ENCODE results near the gene CTTN.

CTTN gene

DNA sequence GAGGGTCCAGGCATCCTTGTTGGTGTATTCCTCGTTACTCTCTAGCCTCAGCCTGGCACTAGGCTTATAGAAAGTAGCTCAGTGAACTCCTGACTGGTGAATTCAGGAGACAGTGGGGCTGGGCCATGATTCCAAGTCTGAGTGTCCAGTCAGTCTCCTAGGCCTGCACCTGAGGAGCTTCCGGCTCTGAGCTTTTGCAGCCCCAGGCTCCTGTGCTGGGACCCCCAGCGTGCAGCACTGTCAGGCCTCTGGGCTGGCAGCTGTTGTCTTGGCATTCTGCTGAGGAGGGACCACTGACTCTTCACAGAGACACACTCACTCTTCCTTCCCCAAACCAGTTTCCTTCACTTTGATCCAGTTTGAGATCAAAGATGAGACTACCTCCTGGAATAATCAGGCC, 82.4 kb downstream of the CTTN start:
- no peak overlapping the region for H3K27ac ChIP-seq (ENCODE audit: low read depth, low read length)
- H3K4me3 ChIP-seq (ENCODE audit: low read length) = no peak overlapping the region
- H3K9me3 ChIP-seq (ENCODE audit: insufficient read depth, low read depth, low read length) = no peaks in the 10 kb centered on the region
- no peaks in the 10 kb centered on the region for H3K4me1 ChIP-seq (ENCODE audit: insufficient read depth, low read length)
- no peaks in the 10 kb centered on the region for H3K27me3 ChIP-seq (ENCODE audit: insufficient read depth, low read length)
- 94% methylated on average over 3 of the region's 3 CpGs for WGBS
- no peak overlapping the region for H3K9ac ChIP-seq (ENCODE audit: low read depth, low read length)
- no peaks in the 10 kb centered on the region for H3K36me3 ChIP-seq (ENCODE audit: insufficient read depth, low read length)

DNA sequence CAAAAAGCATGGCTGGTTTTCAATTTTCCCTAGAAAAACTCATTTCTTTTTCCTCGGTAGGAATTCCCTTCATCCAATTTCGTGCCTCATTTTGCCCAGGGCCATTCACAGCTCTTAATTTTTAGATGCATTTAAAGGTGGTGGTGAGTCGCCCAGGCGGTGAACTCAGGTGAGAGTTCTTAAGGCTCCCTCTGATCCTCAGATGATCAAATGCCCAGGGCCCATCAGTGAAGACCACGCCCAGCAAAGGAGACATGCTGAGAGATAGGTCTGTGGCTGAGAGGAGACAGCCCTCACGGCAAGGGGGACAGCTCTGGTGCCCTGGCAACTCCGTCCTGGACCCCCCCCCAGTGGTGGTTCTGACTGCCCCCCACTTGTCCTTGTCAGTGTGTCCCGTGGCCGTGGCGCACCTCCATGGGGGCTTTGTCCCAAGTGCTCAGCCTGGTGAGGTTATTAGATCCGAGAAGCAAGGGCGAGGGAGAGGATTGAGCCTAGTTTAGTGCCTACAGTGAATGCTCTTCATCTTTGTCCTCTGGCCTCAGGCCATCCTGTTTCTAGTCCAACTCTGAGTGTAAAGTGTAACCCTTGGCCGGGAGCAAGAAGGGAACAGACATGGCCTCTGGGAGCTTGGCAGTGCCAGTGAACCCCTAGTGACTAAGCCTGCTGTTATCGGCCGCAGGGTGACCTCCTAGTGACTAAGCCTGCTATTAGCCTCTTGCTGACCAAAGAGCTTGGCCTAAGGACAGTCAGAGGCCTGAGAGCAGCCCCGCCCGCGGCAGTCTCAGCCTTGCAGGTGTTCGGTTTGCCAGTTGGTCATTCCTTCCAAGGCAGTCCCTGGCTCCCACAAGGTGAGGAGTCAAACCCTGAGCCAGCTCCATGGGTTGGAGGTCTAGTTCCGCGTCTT, 83.5 kb downstream of the CTTN start:
- Histone ChIP-seq H3K27me3 (ENCODE audit: insufficient read depth, low read length) (no peaks in the 10 kb centered on the region), H3K9me3 (ENCODE audit: insufficient read depth, low read depth, low read length) (no peaks in the 10 kb centered on the region), H3K9ac (ENCODE audit: low read depth, low read length) (no peak overlapping the region), H3K36me3 (ENCODE audit: insufficient read depth, low read length) (no peaks in the 10 kb centered on the region), H3K4me1 (ENCODE audit: insufficient read depth, low read length) (no peaks in the 10 kb centered on the region), H3K27ac (ENCODE audit: low read depth, low read length) (no peak overlapping the region), H3K4me3 (ENCODE audit: low read length) (no peak overlapping the region)
- WGBS = 94% methylated on average over 21 of the region's 21 CpGs

DNA sequence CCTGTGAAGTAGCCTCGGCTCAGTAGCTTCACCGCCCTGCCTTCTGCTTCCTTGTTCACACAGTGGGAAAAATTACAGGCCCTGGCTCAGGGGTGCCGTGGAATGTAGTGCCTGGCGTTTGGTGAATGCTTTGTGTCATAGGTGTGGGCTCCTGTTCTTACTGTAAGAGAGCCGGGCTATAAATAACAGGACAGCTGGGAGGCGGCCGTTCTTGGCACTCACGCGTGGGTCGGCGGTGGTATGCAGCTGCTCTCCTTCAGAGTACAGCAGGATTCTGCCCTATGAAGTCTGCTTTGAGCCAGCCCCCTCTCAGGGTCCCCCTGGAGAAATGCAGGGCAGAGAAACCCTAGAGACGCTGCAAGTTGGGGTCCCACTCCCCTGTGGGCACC, 84.2 kb downstream of the CTTN start:
- Histone ChIP-seq H3K27me3 (ENCODE audit: insufficient read depth, low read length) (no peaks in the 10 kb centered on the region), H3K4me1 (ENCODE audit: insufficient read depth, low read length) (no peaks in the 10 kb centered on the region), H3K9me3 (ENCODE audit: insufficient read depth, low read depth, low read length) (no peaks in the 10 kb centered on the region), H3K36me3 (ENCODE audit: insufficient read depth, low read length) (no peaks in the 10 kb centered on the region), H3K27ac (ENCODE audit: low read depth, low read length) (no peak overlapping the region), H3K4me3 (ENCODE audit: low read length) (no peak overlapping the region), H3K9ac (ENCODE audit: low read depth, low read length) (no peak overlapping the region)
- 96% methylated on average over 12 of the region's 12 CpGs for WGBS

DNA sequence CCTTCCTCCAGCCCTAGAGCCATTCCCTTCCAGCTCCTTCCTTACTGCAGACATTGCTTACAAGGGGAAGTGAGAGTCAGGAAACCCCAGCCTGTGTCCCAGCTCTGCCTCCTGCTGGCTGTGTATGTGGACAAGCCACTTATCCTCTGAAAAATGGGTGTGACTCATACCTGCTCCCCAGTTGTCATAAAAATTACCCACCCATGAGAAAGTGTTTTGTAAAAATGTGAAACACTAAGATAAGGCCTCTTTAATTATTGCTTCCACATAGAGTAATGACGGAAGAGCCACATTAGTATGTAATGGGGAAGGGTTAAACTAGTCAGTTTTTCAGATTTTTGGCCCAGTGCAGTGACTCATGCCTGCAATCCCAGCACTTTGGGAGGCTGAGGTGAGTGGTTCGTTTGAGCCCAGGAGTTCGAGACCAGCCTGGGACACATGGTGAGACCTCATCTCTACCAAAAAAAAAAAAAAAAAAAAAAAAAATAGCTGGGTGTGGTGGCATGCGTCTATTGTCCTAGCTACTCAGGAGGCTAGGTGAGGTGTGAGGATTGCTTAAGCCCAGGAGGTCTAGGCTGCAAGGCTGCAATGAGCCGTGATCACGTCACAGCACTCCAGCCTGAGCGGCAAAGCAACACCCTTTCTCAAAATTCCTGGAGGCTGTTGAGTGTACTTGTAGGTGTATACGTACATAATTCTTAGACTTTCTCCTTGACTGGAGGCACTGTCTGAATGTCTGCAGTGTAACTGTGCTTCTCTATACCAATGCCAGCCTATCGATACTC, 84.9 kb downstream of the CTTN start:
- Histone ChIP-seq H3K9ac (ENCODE audit: low read depth, low read length) (no peak overlapping the region), H3K4me1 (ENCODE audit: insufficient read depth, low read length) (no peaks in the 10 kb centered on the region), H3K27ac (ENCODE audit: low read depth, low read length) (no peak overlapping the region), H3K4me3 (ENCODE audit: low read length) (no peak overlapping the region), H3K27me3 (ENCODE audit: insufficient read depth, low read length) (no peaks in the 10 kb centered on the region), H3K9me3 (ENCODE audit: insufficient read depth, low read depth, low read length) (no peaks in the 10 kb centered on the region), H3K36me3 (ENCODE audit: insufficient read depth, low read length) (no peaks in the 10 kb centered on the region; the same call in 1 of the 2 replicates)
- 90% methylated on average over 8 of the region's 9 CpGs for WGBS

DNA sequence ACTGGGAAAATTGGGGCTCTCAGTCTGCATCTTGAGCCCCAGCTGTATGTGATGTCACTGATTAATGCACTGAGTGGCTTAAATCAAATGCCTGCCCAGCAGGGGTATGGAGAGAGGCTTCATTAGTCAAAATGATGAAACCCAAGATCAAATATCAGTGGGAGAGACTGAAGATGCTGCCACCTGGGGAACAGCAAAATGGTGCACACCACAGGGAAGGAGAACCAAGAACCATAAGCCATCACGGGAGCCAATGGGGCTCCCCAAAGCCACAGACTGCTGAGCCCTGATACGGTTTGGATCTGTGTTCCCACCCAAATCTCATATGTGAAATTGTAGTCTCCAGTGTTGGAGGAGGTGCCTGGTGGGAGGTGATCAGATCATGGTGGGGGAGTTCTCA, 85.6 kb downstream of the CTTN start:
- Histone ChIP-seq H3K27ac (ENCODE audit: low read depth, low read length) (no peak overlapping the region), H3K36me3 (ENCODE audit: insufficient read depth, low read length) (no peaks in the 10 kb centered on the region; the same call in 1 of the 2 replicates), H3K9me3 (ENCODE audit: insufficient read depth, low read depth, low read length) (no peaks in the 10 kb centered on the region), H3K4me3 (ENCODE audit: low read length) (no peak overlapping the region), H3K27me3 (ENCODE audit: insufficient read depth, low read length) (no peaks in the 10 kb centered on the region), H3K4me1 (ENCODE audit: insufficient read depth, low read length) (no peaks in the 10 kb centered on the region), H3K9ac (ENCODE audit: low read depth, low read length) (no peak overlapping the region)
- 96% methylated on average over 2 of the region's 2 CpGs for WGBS

DNA sequence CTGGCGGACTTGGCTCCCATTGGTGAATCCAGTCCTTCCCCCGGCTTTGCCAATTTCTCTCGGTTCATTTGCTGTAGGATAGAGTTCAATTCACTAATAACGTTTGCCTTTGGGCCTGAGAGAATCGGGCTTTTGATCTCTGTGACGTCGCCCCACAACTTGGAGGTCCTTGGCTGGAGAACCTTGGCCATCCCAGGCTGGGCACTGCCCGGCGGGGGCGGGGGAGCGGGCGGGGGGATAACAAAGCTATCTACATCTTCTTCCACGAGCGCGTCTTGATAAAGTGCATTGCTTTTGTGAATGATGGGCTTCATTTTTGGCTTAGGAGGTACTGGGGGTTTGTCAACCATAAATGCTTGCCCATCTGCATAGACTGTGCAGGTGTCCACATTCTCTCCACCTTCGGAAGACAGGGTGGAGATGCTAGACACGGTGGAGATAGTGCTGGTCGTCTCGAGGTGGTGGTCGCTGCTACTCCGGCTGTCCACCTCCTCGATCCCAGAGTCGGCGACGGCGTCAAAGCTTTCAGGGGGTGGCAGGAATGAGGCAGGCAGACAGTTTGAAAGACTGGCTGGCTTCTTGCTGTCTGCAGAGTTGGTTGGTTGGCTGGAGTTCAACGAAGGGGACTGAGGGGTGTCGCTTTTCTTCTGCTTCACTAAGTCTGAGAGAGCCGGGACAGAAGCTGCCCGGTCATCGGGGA, 87.1 kb downstream of the CTTN start:
- H3K4me1 ChIP-seq (ENCODE audit: insufficient read depth, low read length) = no peaks in the 10 kb centered on the region
- H3K9me3 ChIP-seq (ENCODE audit: insufficient read depth, low read depth, low read length) = peaks cover under 1% of the 10 kb centered on the region; the same call in 1 of the 2 replicates
- WGBS = 96% methylated on average over 31 of the region's 31 CpGs
- no peak overlapping the region for H3K9ac ChIP-seq (ENCODE audit: low read depth, low read length)
- no peak overlapping the region for H3K4me3 ChIP-seq (ENCODE audit: low read length)
- H3K36me3 ChIP-seq (ENCODE audit: insufficient read depth, low read length) = peaks cover 2% of the 10 kb centered on the region; the same call in 1 of the 2 replicates
- H3K27ac ChIP-seq (ENCODE audit: low read depth, low read length) = no peak overlapping the region
- no peaks in the 10 kb centered on the region for H3K27me3 ChIP-seq (ENCODE audit: insufficient read depth, low read length)

DNA sequence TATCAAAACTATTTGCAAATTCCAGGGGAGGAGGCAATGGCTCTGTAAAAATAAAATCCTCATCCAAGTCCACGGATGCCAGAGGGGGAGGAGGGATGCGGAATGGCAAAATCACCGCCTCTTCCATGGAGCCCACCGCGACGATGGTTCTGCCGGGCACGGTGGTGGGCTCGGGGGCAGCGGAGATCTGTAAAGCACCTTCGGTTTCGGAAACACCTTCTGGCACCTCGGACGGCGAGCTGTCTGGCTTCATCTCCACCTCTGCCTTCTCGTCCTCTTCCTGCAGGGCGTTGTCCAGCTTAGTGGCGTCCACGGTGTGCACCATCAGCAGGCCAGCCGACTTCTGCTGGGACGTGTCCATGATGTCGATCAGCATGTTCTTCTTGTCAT, 87.7 kb downstream of the CTTN start:
- Histone ChIP-seq H3K9ac (ENCODE audit: low read depth, low read length) (no peak overlapping the region), H3K36me3 (ENCODE audit: insufficient read depth, low read length) (peaks cover 5% of the 10 kb centered on the region), H3K9me3 (ENCODE audit: insufficient read depth, low read depth, low read length) (peaks cover 6% of the 10 kb centered on the region), H3K4me3 (ENCODE audit: low read length) (no peak overlapping the region), H3K27ac (ENCODE audit: low read depth, low read length) (no peak overlapping the region), H3K4me1 (ENCODE audit: insufficient read depth, low read length) (no peaks in the 10 kb centered on the region), H3K27me3 (ENCODE audit: insufficient read depth, low read length) (no peaks in the 10 kb centered on the region)
- WGBS = 96% methylated on average over 22 of the region's 22 CpGs

Data from HUES64 (cell line).